ENCODE data around the gene ESRP2.

The ESRP2 gene

GRCh38 chr16:68223072-68223471 is 12.9 kb downstream of the ESRP2 start:
- DNase-seq (ENCODE audit: low read depth, low spot score) = no peak
- in situ Hi-C loops (cut with HindIII; ENCODE audit: low sequenced_read_pairs) = no loop called here
- H3K4me3 ChIP-seq (ENCODE audit: low read depth, low read length) = no peak overlapping the region
- TF ChIP-seq CTCF (IDR thresholded peaks at IDR 0.05; ENCODE audit: low read depth, low read length) = no peak

GRCh38 chr16:68219725-68220351 is 16.1 kb downstream of the ESRP2 start:
- TF ChIP-seq CTCF (IDR thresholded peaks at IDR 0.05; ENCODE audit: low read depth, low read length) = no peak
- DNase-seq (ENCODE audit: low read depth, low spot score) = no peak
- no peak overlapping the region for H3K4me3 ChIP-seq (ENCODE audit: low read depth, low read length)
- in situ Hi-C loops (cut with HindIII; ENCODE audit: low sequenced_read_pairs) = no loop called here

- no peak for TF ChIP-seq CTCF (IDR thresholded peaks at IDR 0.05; ENCODE audit: low read depth, low read length)
- in situ Hi-C loops (cut with HindIII; ENCODE audit: low sequenced_read_pairs) = no loop called here
Measured at GRCh38 chr16:68217506-68217905, 18.4 kb downstream of the ESRP2 start.

GRCh38 chr16:68216240-68216639 is 19.7 kb downstream of the ESRP2 start:
- no peak overlapping the region for H3K4me3 ChIP-seq (ENCODE audit: low read depth, low read length)
- TF ChIP-seq CTCF (IDR thresholded peaks at IDR 0.05; ENCODE audit: low read depth, low read length) = no peak
- in situ Hi-C loops (cut with HindIII; ENCODE audit: low sequenced_read_pairs) = no loop called here
- DNase-seq (ENCODE audit: low read depth, low spot score) = no peak

More at GRCh38 chr16:68217506-68217905, 18.4 kb downstream of the ESRP2 start:
- no peak for DNase-seq (ENCODE audit: low read depth, low spot score)
- H3K4me3 ChIP-seq (ENCODE audit: low read depth, low read length) = no peak overlapping the region

GRCh38 chr16:68215302-68215701 is 20.6 kb downstream of the ESRP2 start:
- in situ Hi-C loops (cut with HindIII; ENCODE audit: low sequenced_read_pairs) = no loop called here
- no peak for DNase-seq (ENCODE audit: low read depth, low spot score)
- TF ChIP-seq CTCF (IDR thresholded peaks at IDR 0.05; ENCODE audit: low read depth, low read length) = no peak
- no peak overlapping the region for H3K4me3 ChIP-seq (ENCODE audit: low read depth, low read length)

- no peak overlapping the region for H3K4me3 ChIP-seq (ENCODE audit: low read depth, low read length)
- DNase-seq (ENCODE audit: low read depth, low spot score) = no peak
- in situ Hi-C loops (cut with HindIII; ENCODE audit: low sequenced_read_pairs) = no loop called here
- no peak for TF ChIP-seq CTCF (IDR thresholded peaks at IDR 0.05; ENCODE audit: low read depth, low read length)
Measured at GRCh38 chr16:68214726-68215125, 21.2 kb downstream of the ESRP2 start.

Data from astrocyte of the spinal cord (primary cell).